Psoas muscle (tissue), 8 donors: Measurements from ENCODE around the gene SPDYE4. TPM values are rescaled to one million over a fixed set of nuclear protein-coding genes. Genes with fewer than 3 reads are reported as not detected.

Source experiments
- ATAC-seq, 4 donors: fragments of 200-7000 bp; cut with Tn5 transposase; one replicate each; pipeline ENCODE4 v1.9.1; 2020; ENCODE audit warnings: moderate library complexity in 3 of 4, mild to moderate bottlenecking in 2 of 4
- DNase-seq, 2 donors: peaks; one replicate each; pipeline ENCODE4 v3.0.0-alpha.2; 2020
- H3K27ac ChIP-seq: fragments of 200-600 bp; one replicate; pipeline ENCODE4 v1.8.0; 2022
- H3K27me3 ChIP-seq, 3 donors: fragments of 200-600 bp in 1 of 3; one replicate each; pipeline versions ENCODE4 v1.6.1 to v1.8.0; 2013 to 2022; ENCODE audit warnings: low read length in 2 of 3, mild to moderate bottlenecking in 2 of 3, moderate library complexity in 1 of 3; ENCODE audit not compliant: insufficient read depth in 3 of 3
- H3K36me3 ChIP-seq, 2 donors: fragments of 200-600 bp in 1 of 2; one replicate each; pipeline versions ENCODE4 v1.6.1 to v1.8.0; 2013 to 2022; ENCODE audit warnings: low read depth in 1 of 2, mild to moderate bottlenecking in 1 of 2, moderate library complexity in 1 of 2; ENCODE audit not compliant: insufficient read depth in 1 of 2
- H3K4me1 ChIP-seq: fragments of 200-600 bp; one replicate; pipeline ENCODE4 v1.8.0; 2022
- H3K4me3 ChIP-seq: fragments of 200-600 bp; one replicate; pipeline ENCODE4 v1.8.0; 2022; ENCODE audit warnings: mild to moderate bottlenecking
- H3K9me3 ChIP-seq: fragments of 200-600 bp; one replicate; pipeline ENCODE4 v1.8.0; 2022
- whole genome bisulfite sequencing, 3 donors: extraction: QIAGEN DNeasy Blood & Tissue Kit; methylation state at CpG; one replicate each; pipeline versions ENCODE4 v1.1.6 to v1.1.7; 2013; 5-methylcytosine and 5-hydroxymethylcytosine counted together
- intact Hi-C, 2 donors: fragments of 100-400 bp; cut with DNase I; formaldehyde crosslinking; loops; one replicate each; pipeline versions ENCODE4 v1.11.0 to v1.14.2; 2022
- polyA plus RNA-seq, 3 donors: library from polyadenylated mRNA; stranded (reverse); fragments of 200-250 nt; gene quantifications; one replicate each; pipeline ENCODE4 v1.2.3, GENCODE V29; 2013
- total RNA-seq, 4 donors: library from RNA; stranded (reverse); fragmentation: NEBNext Ultra II Directional in 2 of 4; extraction: Animal tissue kit (Norgen Biotek cat#: 25700) in 2 of 4; gene quantifications; one replicate each; pipeline versions ENCODE4 v1.2.1 to v1.2.4, GENCODE V29; 2021 to 2023
- TF ChIP-seq, protein P1 (sequence below): fragments of 200-600 bp; IDR thresholded peaks from one replicate; pipeline ENCODE4 v1.8.0; 2022; ENCODE audit warnings: antibody characterized with exemption
- donor health status: healthy with polysubstance abuse.
- donor health status: DM: no; HTN: no; CAD: no; lungs with moderate emphysema.
- donor health status: Bipolar disorder and iron deficiency.
- donor health status: healthy.
- donor health status: DM: yes; HTN: yes; CAD: no.
- donor health status: DM: no; HTN: no; CAD: no.
- donor health status: DM: no; HTN: no; CAD: no.
- donor health status: DM: yes; HTN: yes; CAD: no.

Gene SPDYE4
- total and polyA plus RNA-seq, 7 donors = not detected

DNA sequence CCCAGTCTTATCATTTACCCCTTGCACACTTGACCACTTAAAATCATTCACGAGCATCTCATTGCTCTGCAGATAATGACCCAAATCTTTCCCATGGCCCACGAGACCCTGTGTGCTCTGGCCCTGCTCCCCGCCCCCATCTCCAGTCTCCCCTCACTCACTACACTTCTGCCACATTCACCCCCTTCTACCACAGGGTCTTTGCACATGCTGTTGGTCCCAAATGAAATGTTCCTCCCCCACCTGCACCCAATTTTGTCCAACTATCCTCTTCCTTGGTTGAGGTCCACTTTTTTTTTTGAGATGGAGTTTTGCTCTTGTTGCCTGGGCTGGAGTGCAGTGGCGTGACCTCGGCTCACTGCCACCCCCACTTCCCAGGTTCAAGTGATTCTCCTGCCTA lies 52.9 kb downstream of the SPDYE4 start:
- intact Hi-C loops = no loop called here
- Histone ChIP-seq H3K27me3 (peaks cover 0 to 10% (median 0%) of the 10 kb centered on the region in 3 donors), H3K9me3 (no peaks in the 10 kb centered on the region), H3K36me3 (no peaks in the 10 kb centered on the region), H3K27ac (no peak overlapping the region), H3K4me1 (no peaks in the 10 kb centered on the region), H3K4me3 (no peak overlapping the region)
- DNase-seq (no peak), ATAC-seq (no peak)
- TF ChIP-seq, protein P1, sequence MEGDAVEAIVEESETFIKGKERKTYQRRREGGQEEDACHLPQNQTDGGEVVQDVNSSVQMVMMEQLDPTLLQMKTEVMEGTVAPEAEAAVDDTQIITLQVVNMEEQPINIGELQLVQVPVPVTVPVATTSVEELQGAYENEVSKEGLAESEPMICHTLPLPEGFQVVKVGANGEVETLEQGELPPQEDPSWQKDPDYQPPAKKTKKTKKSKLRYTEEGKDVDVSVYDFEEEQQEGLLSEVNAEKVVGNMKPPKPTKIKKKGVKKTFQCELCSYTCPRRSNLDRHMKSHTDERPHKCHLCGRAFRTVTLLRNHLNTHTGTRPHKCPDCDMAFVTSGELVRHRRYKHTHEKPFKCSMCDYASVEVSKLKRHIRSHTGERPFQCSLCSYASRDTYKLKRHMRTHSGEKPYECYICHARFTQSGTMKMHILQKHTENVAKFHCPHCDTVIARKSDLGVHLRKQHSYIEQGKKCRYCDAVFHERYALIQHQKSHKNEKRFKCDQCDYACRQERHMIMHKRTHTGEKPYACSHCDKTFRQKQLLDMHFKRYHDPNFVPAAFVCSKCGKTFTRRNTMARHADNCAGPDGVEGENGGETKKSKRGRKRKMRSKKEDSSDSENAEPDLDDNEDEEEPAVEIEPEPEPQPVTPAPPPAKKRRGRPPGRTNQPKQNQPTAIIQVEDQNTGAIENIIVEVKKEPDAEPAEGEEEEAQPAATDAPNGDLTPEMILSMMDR = no peak
- WGBS, 3 donors = 91 to 95% (median 92%) methylated on average over 5 of the region's 5 CpGs

DNA sequence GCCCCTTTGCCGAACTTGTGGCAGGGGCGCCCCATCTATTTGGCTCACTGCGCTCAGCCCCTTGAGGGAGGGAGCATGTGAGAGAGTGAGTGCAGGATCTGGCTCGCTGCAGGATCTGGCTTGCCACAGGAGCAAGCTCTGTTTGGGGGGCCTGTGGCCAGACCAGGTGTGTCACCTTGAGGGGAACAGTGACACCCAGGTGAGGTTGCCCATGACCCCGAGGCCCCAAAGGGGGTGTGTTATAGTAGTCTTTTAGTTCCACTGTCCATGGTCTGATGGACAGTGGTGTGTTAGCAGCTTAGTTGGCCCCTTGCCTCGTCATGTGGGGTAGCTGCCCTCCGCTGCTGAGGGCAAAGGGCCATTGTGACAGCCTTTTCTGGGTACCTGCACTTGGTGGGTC lies 55.3 kb downstream of the SPDYE4 start:
- no peak overlapping the region for H3K27ac ChIP-seq
- H3K9me3 ChIP-seq = no peaks in the 10 kb centered on the region
- H3K27me3 ChIP-seq = peaks cover 0 to 20% (median 4%) of the 10 kb centered on the region in 3 donors
- intact Hi-C loops = no loop called here
- H3K4me3 ChIP-seq = no peak overlapping the region
- TF ChIP-seq, protein P1 = no peak
- no peaks in the 10 kb centered on the region for H3K36me3 ChIP-seq
- ATAC-seq (no peak), DNase-seq (no peak)
- 69 to 86% (median 84%) methylated on average over 7 of the region's 7 CpGs for WGBS, 3 donors
- no peaks in the 10 kb centered on the region for H3K4me1 ChIP-seq

DNA sequence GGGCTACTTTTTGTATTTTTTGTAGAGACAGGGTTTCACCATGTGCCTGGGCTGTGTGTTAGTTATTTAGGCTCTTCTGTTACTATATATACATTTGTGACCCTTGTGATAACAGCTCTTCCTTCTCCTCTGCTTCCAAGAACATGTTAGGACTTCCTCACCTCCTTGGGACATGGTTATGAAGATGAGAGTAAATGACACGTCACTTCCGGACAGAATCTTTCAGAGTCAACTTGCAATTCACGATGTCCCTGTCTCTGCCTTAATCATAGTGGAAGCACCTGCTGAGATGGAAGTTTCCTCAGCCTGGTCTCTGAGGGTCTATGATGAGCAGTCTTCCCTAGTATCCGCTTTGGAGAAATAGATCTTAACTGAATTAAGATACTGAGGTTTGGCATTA lies 56.6 kb downstream of the SPDYE4 start:
- Histone ChIP-seq H3K4me3 (no peak overlapping the region), H3K27ac (no peak overlapping the region), H3K27me3 (peaks cover 0 to 15% (median 7%) of the 10 kb centered on the region in 3 donors), H3K36me3 (no peaks in the 10 kb centered on the region), H3K4me1 (no peaks in the 10 kb centered on the region), H3K9me3 (no peaks in the 10 kb centered on the region)
- DNase-seq (no peak), ATAC-seq (no peak)
- WGBS, 3 donors = 69 to 83% (median 72%) methylated on average over 4 of the region's 4 CpGs
- intact Hi-C loops = no loop called here
- TF ChIP-seq, protein P1 = no peak

DNA sequence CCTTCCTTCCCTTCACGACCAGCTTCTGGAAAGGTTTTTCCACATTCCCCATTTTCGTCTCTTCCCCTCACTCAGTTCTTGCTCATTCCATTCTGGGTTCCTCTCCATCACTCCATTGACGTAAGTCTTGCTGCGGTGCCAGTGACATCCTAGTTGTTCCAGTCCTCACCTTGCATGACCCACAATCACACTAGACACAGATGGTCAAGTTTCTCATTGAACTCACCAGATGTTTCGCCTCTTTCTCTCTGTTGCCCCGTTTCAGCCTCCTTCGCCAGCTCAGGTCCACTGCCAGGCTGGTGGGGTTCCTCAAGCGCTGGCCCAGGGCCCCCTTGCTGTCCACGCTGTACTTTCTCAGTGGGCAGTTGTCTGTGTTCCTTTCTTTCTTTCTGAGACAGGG lies 57.1 kb downstream of the SPDYE4 start:
- Histone ChIP-seq H3K27me3 (peaks cover 0 to 15% (median 7%) of the 10 kb centered on the region in 3 donors), H3K27ac (no peak overlapping the region), H3K4me1 (no peaks in the 10 kb centered on the region), H3K9me3 (no peaks in the 10 kb centered on the region), H3K36me3 (no peaks in the 10 kb centered on the region), H3K4me3 (no peak overlapping the region)
- TF ChIP-seq, protein P1 = no peak
- DNase-seq (no peak), ATAC-seq (no peak)
- intact Hi-C loops = no loop called here
- 69 to 71% (median 69%) methylated on average over 9 of the region's 9 CpGs for WGBS, 3 donors

Other genes with a start within 250 kb of the SPDYE4 start
- 10 to 100 TPM in 2 of 4 donors, 1 to 10 TPM in 2; 1.9 to 34.2 (median 10.7) TPM for gene MYH10, start 127.8 kb downstream of the SPDYE4 start, total RNA-seq
- 1 to 10 TPM; 1.8 to 1.9 (median 1.8) TPM for gene MYH10, start 127.8 kb downstream of the SPDYE4 start, polyA plus RNA-seq
- gene CCDC42, start 13.7 kb downstream of the SPDYE4 start, total RNA-seq = not detected
- not detected for gene CCDC42, start 13.7 kb downstream of the SPDYE4 start, polyA plus RNA-seq
- gene MFSD6L, start 40.8 kb upstream of the SPDYE4 start, total RNA-seq = not detected
- not detected for gene MFSD6L, start 40.8 kb upstream of the SPDYE4 start, polyA plus RNA-seq
- under 1 TPM; 0.28 to 0.58 (median 0.44) TPM for gene PIK3R6, start 109.1 kb upstream of the SPDYE4 start, total RNA-seq
- under 1 TPM; 0.08 to 0.53 (median 0.18) TPM for gene PIK3R6, start 109.1 kb upstream of the SPDYE4 start, polyA plus RNA-seq
- gene PIK3R5, start 207.2 kb upstream of the SPDYE4 start, total RNA-seq = 1 to 10 TPM; 1.1 to 2.9 (median 1.9) TPM
- under 1 TPM; 0.20 to 0.51 (median 0.47) TPM for gene PIK3R5, start 207.2 kb upstream of the SPDYE4 start, polyA plus RNA-seq